Natural killer cell (primary cell): ENCODE data around the gene MEN1. TPM values are rescaled to one million over a fixed set of nuclear protein-coding genes. Genes with fewer than 3 reads are reported as not detected.

Experiments
- ATAC-seq, 3 donors: fragments of 150-1000 bp in 2 of 3; fragments of 200-7000 bp in 1 of 3; cut with Tn5 transposase; 1 replicate in 1 of 3; 2 replicates in 2 of 3; pipeline ENCODE4 v1.10.0; 2021; ENCODE audit warnings: mild to moderate bottlenecking in 2 of 3, moderate library complexity in 2 of 3
- DNase-seq, 2 donors: peaks; one replicate each; pipeline versions ENCODE4 v3.0.0 to v3.0.0-alpha.2; 2013 to 2021; ENCODE audit warnings: mixed read lengths in 1 of 2
- H3K27ac ChIP-seq: one replicate; pipeline ENCODE4 v1.5.1; 2013; ENCODE audit warnings: mild to moderate bottlenecking, low read length
- H3K27me3 ChIP-seq: one replicate; pipeline ENCODE4 v1.6.1; 2013; ENCODE audit warnings: low read length; ENCODE audit not compliant: control insufficient read depth, insufficient read depth
- H3K36me3 ChIP-seq: one replicate; pipeline ENCODE4 v1.6.1; 2013; ENCODE audit warnings: low read length; ENCODE audit not compliant: control insufficient read depth, insufficient read depth
- H3K4me1 ChIP-seq: one replicate; pipeline ENCODE4 v1.6.1; 2013; ENCODE audit warnings: low read length; ENCODE audit not compliant: control insufficient read depth, insufficient read depth
- H3K4me3 ChIP-seq: one replicate; pipeline ENCODE4 v1.5.1; 2013; ENCODE audit warnings: low read length
- H3K9me3 ChIP-seq: one replicate; pipeline ENCODE4 v1.6.1; 2013; ENCODE audit warnings: low read length; ENCODE audit not compliant: control insufficient read depth, insufficient read depth
- H3K27ac Mint-ChIP-seq, 2 donors: one replicate each; pipeline ENCODE4 v1.8.0; 2022; ENCODE audit warnings: mild to moderate bottlenecking in 2 of 2, mixed read lengths in 2 of 2, moderate library complexity in 1 of 2
- H3K27me3 Mint-ChIP-seq, 2 donors: one replicate each; pipeline ENCODE4 v1.8.0; 2022; ENCODE audit warnings: low read depth in 2 of 2, mixed read lengths in 2 of 2
- H3K36me3 Mint-ChIP-seq: one replicate; pipeline ENCODE4 v1.8.0; 2022; ENCODE audit warnings: mixed read lengths
- H3K4me1 Mint-ChIP-seq, 2 donors: one replicate each; pipeline ENCODE4 v1.8.0; 2022; ENCODE audit warnings: mixed read lengths in 2 of 2
- H3K4me3 Mint-ChIP-seq: one replicate; pipeline ENCODE4 v1.8.0; 2022; ENCODE audit warnings: mild to moderate bottlenecking, moderate library complexity, mixed read lengths
- H3K9me3 Mint-ChIP-seq, 2 donors: one replicate each; pipeline ENCODE4 v1.8.0; 2022; ENCODE audit warnings: mixed read lengths in 2 of 2
- whole genome bisulfite sequencing: methylation state at CpG from one replicate; pipeline ENCODE4 v1.1.7; 2013; ENCODE audit warnings: missing lambda C conversion rate; ENCODE audit not compliant: insufficient coverage; 5-methylcytosine and 5-hydroxymethylcytosine counted together
- intact Hi-C: fragments of 100-400 bp; cut with micrococcal nuclease; formaldehyde crosslinking; loops from one replicate; pipeline ENCODE4 v1.14.2; 2022
- total RNA-seq, 4 donors: library from RNA; stranded (reverse); fragments of 120-200 nt in 1 of 4; gene quantifications; one replicate each; pipeline versions ENCODE4 v1.2.3 to v1.2.4, GENCODE V29; 2013 to 2022
- TF ChIP-seq, protein P1 (sequence below): fragments of 200-600 bp; IDR thresholded peaks from one replicate; pipeline ENCODE4 v1.8.0; 2022; ENCODE audit warnings: antibody characterized with exemption

Gene MEN1
- total RNA-seq, 3 donors from 2014 or later (not counting 1 experiment from before 2014, with no cell fraction given) = 29.3 to 42.2 (median 32.2) TPM

DNA sequence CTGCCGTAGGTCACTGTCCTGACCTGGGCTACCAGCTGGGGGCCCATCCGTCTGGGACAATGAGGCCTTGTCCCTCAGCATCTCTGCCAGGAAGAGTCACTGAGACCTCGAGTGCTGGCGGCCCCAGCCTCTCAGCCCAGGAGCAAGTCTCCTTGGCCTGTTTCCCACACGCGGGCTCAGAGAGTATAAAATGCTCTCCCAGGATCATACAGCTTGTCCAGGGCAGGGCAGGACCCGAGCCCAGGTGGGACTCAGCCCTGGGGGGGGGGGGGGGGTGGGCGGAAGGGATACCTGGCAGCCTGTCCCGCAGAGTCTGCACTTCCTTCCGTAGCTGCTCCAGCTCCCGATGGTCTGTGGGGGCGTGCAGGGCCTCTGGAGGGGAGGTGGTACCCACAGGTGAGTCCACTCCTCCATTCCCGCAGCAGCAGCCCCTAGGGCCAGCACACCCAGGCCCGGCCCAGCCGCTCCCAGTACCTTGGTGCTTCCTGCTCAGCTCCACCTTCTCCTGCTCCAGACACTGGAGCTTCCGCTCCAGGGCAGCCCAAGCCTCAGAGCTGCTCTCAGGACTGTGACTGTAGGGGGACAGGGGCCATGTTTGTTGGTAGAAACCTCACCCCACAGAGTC, 26.2 kb upstream of the MEN1 start:
- Histone ChIP-seq H3K4me3 (no peak overlapping the region), H3K27ac (no peak overlapping the region), H3K4me1 (peaks cover 15% of the 10 kb centered on the region), H3K27me3 (no peaks in the 10 kb centered on the region), H3K9me3 (no peaks in the 10 kb centered on the region), H3K36me3 (no peaks in the 10 kb centered on the region)
- intact Hi-C loops = no loop called here
- peaks cover 3 to 4% of the 10 kb centered on the region in 2 donors for H3K4me1 Mint-ChIP-seq
- no peak overlapping the region for H3K27ac Mint-ChIP-seq
- no peak overlapping the region for H3K4me3 Mint-ChIP-seq
- ATAC-seq = no peak
- no peaks in the 10 kb centered on the region for H3K9me3 Mint-ChIP-seq
- H3K27me3 Mint-ChIP-seq = no peaks in the 10 kb centered on the region
- no peak for DNase-seq
- TF ChIP-seq, protein P1, sequence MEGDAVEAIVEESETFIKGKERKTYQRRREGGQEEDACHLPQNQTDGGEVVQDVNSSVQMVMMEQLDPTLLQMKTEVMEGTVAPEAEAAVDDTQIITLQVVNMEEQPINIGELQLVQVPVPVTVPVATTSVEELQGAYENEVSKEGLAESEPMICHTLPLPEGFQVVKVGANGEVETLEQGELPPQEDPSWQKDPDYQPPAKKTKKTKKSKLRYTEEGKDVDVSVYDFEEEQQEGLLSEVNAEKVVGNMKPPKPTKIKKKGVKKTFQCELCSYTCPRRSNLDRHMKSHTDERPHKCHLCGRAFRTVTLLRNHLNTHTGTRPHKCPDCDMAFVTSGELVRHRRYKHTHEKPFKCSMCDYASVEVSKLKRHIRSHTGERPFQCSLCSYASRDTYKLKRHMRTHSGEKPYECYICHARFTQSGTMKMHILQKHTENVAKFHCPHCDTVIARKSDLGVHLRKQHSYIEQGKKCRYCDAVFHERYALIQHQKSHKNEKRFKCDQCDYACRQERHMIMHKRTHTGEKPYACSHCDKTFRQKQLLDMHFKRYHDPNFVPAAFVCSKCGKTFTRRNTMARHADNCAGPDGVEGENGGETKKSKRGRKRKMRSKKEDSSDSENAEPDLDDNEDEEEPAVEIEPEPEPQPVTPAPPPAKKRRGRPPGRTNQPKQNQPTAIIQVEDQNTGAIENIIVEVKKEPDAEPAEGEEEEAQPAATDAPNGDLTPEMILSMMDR = no peak
- no peaks in the 10 kb centered on the region for H3K36me3 Mint-ChIP-seq
- 92% methylated on average over 14 of the region's 16 CpGs for WGBS

DNA sequence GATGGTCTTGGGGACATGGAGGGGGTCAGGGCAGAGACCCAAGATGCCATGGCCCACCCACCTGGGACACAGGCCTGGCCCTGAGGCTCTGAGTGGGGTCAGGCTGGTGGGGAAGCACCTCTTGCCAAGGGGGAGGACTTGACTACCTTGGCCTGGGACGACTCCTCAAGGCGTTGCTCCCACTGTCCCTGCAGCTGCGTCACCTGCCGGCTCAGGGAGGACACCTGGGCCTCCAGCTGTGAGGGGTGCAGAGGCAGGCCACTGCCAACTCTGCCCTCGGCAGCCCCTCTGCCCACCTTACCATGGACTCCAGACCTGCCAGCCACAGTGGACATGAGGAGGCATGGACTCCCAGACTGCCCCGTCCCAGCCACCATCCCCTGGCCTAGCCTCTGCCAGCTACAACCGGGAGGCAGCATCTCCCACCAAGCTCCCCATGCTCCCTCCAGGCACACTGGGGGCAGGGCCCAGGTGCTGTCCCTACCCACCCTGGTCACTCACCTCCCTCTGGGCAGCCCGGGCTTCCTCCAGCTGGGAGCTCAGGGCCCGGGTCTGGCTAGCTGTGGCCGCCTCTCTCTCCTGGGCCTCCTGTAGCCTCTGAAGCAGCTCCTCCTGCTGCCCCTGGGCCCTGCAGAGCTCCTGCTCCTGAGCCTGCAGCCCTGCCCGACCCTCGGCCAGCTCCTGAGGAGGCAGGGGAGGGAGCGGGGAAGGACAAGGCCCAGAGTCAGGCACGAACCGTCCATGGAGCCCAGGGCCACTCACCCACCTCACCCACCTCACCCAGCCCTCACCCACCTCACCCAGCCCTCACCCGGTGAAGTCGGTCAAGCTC, 25.5 kb upstream of the MEN1 start:
- Mint-ChIP-seq H3K36me3 (no peaks in the 10 kb centered on the region), H3K27ac (no peak overlapping the region), H3K27me3 (no peaks in the 10 kb centered on the region), H3K4me1 (peaks cover 3 to 4% of the 10 kb centered on the region in 2 donors), H3K4me3 (no peak overlapping the region), H3K9me3 (no peaks in the 10 kb centered on the region)
- TF ChIP-seq, protein P1 = no peak
- no peak overlapping the region for H3K27ac ChIP-seq
- peaks cover 15% of the 10 kb centered on the region for H3K4me1 ChIP-seq
- H3K36me3 ChIP-seq = no peaks in the 10 kb centered on the region
- ATAC-seq = no peak
- DNase-seq = no peak
- no peaks in the 10 kb centered on the region for H3K27me3 ChIP-seq
- intact Hi-C loops = no loop called here
- H3K9me3 ChIP-seq = no peaks in the 10 kb centered on the region
- 96% methylated on average over 17 of the region's 17 CpGs for WGBS
- H3K4me3 ChIP-seq = no peak overlapping the region

DNA sequence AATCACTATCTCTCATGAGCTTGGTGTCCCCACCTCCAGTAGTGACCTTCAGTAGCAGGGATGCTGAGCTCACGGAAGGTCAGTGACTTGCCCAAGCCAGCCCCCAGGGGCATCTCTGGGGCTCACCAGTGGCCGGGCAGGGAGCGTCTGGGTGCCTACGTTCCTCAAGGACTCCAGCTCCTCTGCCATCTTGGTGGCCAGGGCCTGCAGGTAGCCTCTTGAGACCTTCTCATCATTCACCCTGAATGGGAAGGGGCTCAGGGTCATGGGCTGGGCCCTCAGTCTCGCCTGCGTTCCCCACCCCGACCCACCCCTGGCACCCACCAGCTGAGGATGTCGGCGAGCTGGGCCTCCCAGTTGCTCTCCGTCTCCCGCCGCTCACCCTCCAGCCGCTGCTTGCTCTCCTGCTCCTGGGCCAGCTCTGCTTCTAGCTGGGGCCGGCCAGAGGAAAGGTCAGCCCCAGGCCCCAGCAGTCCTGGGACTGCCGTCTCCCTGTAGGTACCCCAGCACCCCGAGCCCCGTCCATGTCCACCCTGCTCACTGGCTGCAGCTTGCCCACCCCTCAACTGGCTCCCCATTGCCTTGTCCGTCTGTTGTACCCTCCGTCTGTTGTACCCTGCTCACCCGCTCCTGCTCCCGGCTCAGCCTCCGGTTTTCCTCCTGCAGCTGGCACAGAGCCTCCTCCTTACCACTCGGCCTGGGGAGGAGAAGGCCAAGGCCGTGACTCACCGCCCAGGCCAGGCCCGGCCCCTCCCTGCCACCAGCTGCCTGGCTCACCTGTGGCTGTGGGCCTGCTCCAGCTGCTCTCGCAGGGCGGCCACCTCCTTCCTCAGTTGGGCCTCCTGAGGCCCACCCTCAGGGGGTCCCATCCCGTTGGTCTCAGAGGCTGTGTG, 24.6 kb upstream of the MEN1 start:
- intact Hi-C loops = no loop called here
- TF ChIP-seq, protein P1 = no peak
- Mint-ChIP-seq H3K36me3 (no peaks in the 10 kb centered on the region), H3K27ac (no peak overlapping the region), H3K4me1 (peaks cover 3 to 4% of the 10 kb centered on the region in 2 donors), H3K27me3 (no peaks in the 10 kb centered on the region), H3K9me3 (no peaks in the 10 kb centered on the region), H3K4me3 (no peak overlapping the region)
- Histone ChIP-seq H3K4me1 (peaks cover 15% of the 10 kb centered on the region), H3K27me3 (no peaks in the 10 kb centered on the region), H3K4me3 (no peak overlapping the region), H3K27ac (no peak overlapping the region), H3K9me3 (no peaks in the 10 kb centered on the region), H3K36me3 (no peaks in the 10 kb centered on the region)
- ATAC-seq (no peak), DNase-seq (no peak)
- WGBS = 95% methylated on average over 29 of the region's 29 CpGs
